GM23338 (cell line): ENCODE results near the gene PLEK. TPM values are rescaled to one million over a fixed set of nuclear protein-coding genes. Genes with fewer than 3 reads are reported as not detected.

Source experiments
- ATAC-seq: fragments of 200-7000 bp; cut with Tn5 transposase; 3 replicates; pipeline ENCODE4 v1.9.1; 2020
- DNase-seq: peaks from one replicate; pipeline ENCODE4 v3.0.0-alpha.2; 2015; ENCODE audit warnings: low spot score
- H2AFZ ChIP-seq: fragments of 200-600 bp; sonication (generic); 2 replicates; pipeline ENCODE4 v1.8.0; 2016; ENCODE audit warnings: antibody characterized with exemption, mild to moderate bottlenecking, moderate library complexity
- H3F3A ChIP-seq: fragments of 200-600 bp; sonication (generic); replicated peaks from 2 replicates; pipeline ENCODE4 v1.8.0; 2017; ENCODE audit warnings: antibody characterized with exemption, mixed run types, low read depth
- H3K27ac ChIP-seq: fragments of 200-600 bp; sonication (generic); 2 replicates; pipeline ENCODE4 v1.6.1; 2016; ENCODE audit warnings: low read depth
- H3K27me3 ChIP-seq: fragments of 200-600 bp; sonication (generic); 2 replicates; pipeline ENCODE4 v1.8.0; 2016; ENCODE audit warnings: mild to moderate bottlenecking, mixed run types, moderate library complexity; ENCODE audit not compliant: insufficient read depth
- H3K36me3 ChIP-seq: fragments of 200-600 bp; sonication (generic); 2 replicates; pipeline ENCODE4 v1.8.0; 2016; ENCODE audit warnings: mild to moderate bottlenecking; ENCODE audit not compliant: insufficient read depth
- H3K4me1 ChIP-seq: fragments of 200-600 bp; sonication (generic); 2 replicates; pipeline ENCODE4 v1.8.0; 2016; ENCODE audit warnings: mild to moderate bottlenecking, moderate library complexity; ENCODE audit not compliant: insufficient read depth
- H3K4me2 ChIP-seq: fragments of 200-600 bp; sonication (generic); 2 replicates; pipeline ENCODE4 v1.7.1; 2017; ENCODE audit warnings: mixed run types
- H3K4me3 ChIP-seq: fragments of 200-600 bp; sonication (generic); 2 replicates; pipeline ENCODE4 v1.6.1; 2016; ENCODE audit warnings: mixed run types
- H3K79me2 ChIP-seq: fragments of 200-600 bp; sonication (generic); replicated peaks from 2 replicates; pipeline ENCODE4 v1.8.0; 2017; ENCODE audit warnings: mild to moderate bottlenecking; ENCODE audit not compliant: insufficient read depth
- H3K9me2 ChIP-seq: fragments of 200-600 bp; sonication (generic); 2 replicates; pipeline ENCODE4 v1.8.0; 2017; ENCODE audit not compliant: insufficient read depth
- H4K20me1 ChIP-seq: fragments of 200-600 bp; sonication (generic); replicated peaks from 2 replicates; pipeline ENCODE4 v1.8.0; 2017; ENCODE audit warnings: mild to moderate bottlenecking; ENCODE audit not compliant: insufficient read depth
- H3K27ac Mint-ChIP-seq: 2 replicates; pipeline ENCODE4 v1.8.0; 2020; ENCODE audit warnings: inconsistent platforms, mild to moderate bottlenecking, moderate library complexity, mixed read lengths
- H3K27me3 Mint-ChIP-seq: 3 replicates; pipeline ENCODE4 v1.8.0; 2022; ENCODE audit warnings: low read depth, mild to moderate bottlenecking, moderate library complexity, mixed read lengths, inconsistent platforms; ENCODE audit not compliant: insufficient read depth, poor library complexity
- H3K36me3 Mint-ChIP-seq: 3 replicates; pipeline ENCODE4 v1.8.0; 2021; ENCODE audit warnings: low read depth, mild to moderate bottlenecking, inconsistent platforms, moderate library complexity, mixed read lengths
- H3K4me1 Mint-ChIP-seq: 3 replicates; pipeline ENCODE4 v1.8.0; 2020; ENCODE audit warnings: mild to moderate bottlenecking, inconsistent platforms, mixed read lengths
- H3K4me3 Mint-ChIP-seq: 3 replicates; pipeline ENCODE4 v1.8.0; 2021; ENCODE audit warnings: moderate library complexity, mild to moderate bottlenecking, inconsistent platforms, mixed read lengths
- H3K9me3 Mint-ChIP-seq: 3 replicates; pipeline ENCODE4 v1.8.0; 2020; ENCODE audit warnings: moderate library complexity, mild to moderate bottlenecking, inconsistent platforms, mixed read lengths
- EZH2 ChIP-seq: fragments of 200-600 bp; sonication (generic); IDR thresholded peaks from one replicate; pipeline ENCODE4 v1.8.0; 2017; ENCODE audit warnings: antibody characterized with exemption, mild to moderate bottlenecking, low read depth; ENCODE audit not compliant: unreplicated experiment
- polyA plus RNA-seq: library from polyadenylated mRNA; unstranded; fragments of >200 nt; fragmentation: Nextera tagmentation; extraction: Ambion mirVana; gene quantifications from 2 replicates; pipeline ENCODE4 v1.2.1, GENCODE V29; 2016
- total RNA-seq: library from RNA; depleted of rRNA; stranded (reverse); fragments of >200 nt; shearing (Covaris generic); gene quantifications from 2 replicates; pipeline ENCODE4 v1.2.3, GENCODE V29; 2014
- TF ChIP-seq, protein P1 (sequence below): fragments of 250-450 bp; sonication (Bioruptor Pico); IDR thresholded peaks from 2 replicates; pipeline ENCODE4 v1.5.0; 2020; ENCODE audit warnings: mild to moderate bottlenecking, moderate library complexity
- TF ChIP-seq, protein P2 (sequence below), 2 experiments: fragments of 200-600 bp in 1 of 2; sonication (generic) in 1 of 2; conservative IDR thresholded peaks; 2 replicates each; pipeline versions ENCODE4 v1.5.1 to v1.6.1; 2016 to 2017; ENCODE audit warnings: antibody characterized with exemption in 2 of 2, low read depth in 2 of 2, mild to moderate bottlenecking in 2 of 2, moderate library complexity in 1 of 2

PLEK gene
- total and polyA plus RNA-seq, 2 experiments from 2014 or later = 0.06 TPM; not detected in 1

DNA sequence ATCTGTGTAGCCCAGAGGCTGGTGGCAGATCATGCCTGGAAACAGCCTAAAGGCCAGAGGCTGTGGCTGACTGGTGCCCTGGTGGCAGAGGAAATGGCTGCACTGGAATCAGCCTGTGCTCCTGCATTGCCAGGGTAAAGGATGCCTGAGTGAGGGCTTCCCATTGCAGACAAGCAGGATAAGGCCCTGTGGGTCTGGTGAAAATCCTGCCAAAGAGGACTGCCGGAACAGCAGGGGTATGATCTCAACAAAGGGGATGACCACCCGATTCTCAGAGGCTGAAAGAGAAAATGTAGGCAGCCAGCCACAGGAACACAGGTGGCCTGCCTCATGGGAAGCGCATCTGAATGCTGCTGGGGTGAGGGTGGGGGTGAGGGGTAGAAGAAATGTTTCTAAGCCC is 53.8 kb downstream of the PLEK start:
- H3K4me3 Mint-ChIP-seq = no peak overlapping the region
- peaks cover 6% of the 10 kb centered on the region for H3K9me2 ChIP-seq
- TF ChIP-seq, protein P1, sequence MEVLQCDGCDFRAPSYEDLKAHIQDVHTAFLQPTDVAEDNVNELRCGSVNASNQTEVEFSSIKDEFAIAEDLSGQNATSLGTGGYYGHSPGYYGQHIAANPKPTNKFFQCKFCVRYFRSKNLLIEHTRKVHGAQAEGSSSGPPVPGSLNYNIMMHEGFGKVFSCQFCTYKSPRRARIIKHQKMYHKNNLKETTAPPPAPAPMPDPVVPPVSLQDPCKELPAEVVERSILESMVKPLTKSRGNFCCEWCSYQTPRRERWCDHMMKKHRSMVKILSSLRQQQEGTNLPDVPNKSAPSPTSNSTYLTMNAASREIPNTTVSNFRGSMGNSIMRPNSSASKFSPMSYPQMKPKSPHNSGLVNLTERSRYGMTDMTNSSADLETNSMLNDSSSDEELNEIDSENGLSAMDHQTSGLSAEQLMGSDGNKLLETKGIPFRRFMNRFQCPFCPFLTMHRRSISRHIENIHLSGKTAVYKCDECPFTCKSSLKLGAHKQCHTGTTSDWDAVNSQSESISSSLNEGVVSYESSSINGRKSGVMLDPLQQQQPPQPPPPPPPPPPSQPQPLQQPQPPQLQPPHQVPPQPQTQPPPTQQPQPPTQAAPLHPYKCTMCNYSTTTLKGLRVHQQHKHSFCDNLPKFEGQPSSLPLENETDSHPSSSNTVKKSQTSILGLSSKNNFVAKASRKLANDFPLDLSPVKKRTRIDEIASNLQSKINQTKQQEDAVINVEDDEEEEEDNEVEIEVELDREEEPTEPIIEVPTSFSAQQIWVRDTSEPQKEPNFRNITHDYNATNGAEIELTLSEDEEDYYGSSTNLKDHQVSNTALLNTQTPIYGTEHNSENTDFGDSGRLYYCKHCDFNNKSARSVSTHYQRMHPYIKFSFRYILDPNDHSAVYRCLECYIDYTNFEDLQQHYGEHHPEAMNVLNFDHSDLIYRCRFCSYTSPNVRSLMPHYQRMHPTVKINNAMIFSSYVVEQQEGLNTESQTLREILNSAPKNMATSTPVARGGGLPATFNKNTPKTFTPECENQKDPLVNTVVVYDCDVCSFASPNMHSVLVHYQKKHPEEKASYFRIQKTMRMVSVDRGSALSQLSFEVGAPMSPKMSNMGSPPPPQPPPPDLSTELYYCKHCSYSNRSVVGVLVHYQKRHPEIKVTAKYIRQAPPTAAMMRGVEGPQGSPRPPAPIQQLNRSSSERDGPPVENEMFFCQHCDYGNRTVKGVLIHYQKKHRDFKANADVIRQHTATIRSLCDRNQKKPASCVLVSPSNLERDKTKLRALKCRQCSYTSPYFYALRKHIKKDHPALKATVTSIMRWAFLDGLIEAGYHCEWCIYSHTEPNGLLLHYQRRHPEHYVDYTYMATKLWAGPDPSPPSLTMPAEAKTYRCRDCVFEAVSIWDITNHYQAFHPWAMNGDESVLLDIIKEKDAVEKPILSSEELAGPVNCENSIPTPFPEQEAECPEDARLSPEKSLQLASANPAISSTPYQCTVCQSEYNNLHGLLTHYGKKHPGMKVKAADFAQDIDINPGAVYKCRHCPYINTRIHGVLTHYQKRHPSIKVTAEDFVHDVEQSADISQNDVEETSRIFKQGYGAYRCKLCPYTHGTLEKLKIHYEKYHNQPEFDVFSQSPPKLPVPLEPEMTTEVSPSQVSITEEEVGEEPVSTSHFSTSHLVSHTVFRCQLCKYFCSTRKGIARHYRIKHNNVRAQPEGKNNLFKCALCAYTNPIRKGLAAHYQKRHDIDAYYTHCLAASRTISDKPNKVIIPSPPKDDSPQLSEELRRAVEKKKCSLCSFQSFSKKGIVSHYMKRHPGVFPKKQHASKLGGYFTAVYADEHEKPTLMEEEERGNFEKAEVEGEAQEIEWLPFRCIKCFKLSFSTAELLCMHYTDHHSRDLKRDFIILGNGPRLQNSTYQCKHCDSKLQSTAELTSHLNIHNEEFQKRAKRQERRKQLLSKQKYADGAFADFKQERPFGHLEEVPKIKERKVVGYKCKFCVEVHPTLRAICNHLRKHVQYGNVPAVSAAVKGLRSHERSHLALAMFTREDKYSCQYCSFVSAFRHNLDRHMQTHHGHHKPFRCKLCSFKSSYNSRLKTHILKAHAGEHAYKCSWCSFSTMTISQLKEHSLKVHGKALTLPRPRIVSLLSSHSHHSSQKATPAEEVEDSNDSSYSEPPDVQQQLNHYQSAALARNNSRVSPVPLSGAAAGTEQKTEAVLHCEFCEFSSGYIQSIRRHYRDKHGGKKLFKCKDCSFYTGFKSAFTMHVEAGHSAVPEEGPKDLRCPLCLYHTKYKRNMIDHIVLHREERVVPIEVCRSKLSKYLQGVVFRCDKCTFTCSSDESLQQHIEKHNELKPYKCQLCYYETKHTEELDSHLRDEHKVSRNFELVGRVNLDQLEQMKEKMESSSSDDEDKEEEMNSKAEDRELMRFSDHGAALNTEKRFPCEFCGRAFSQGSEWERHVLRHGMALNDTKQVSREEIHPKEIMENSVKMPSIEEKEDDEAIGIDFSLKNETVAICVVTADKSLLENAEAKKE = no peak
- TF ChIP-seq EZH2 = no peak
- TF ChIP-seq, protein P2, sequence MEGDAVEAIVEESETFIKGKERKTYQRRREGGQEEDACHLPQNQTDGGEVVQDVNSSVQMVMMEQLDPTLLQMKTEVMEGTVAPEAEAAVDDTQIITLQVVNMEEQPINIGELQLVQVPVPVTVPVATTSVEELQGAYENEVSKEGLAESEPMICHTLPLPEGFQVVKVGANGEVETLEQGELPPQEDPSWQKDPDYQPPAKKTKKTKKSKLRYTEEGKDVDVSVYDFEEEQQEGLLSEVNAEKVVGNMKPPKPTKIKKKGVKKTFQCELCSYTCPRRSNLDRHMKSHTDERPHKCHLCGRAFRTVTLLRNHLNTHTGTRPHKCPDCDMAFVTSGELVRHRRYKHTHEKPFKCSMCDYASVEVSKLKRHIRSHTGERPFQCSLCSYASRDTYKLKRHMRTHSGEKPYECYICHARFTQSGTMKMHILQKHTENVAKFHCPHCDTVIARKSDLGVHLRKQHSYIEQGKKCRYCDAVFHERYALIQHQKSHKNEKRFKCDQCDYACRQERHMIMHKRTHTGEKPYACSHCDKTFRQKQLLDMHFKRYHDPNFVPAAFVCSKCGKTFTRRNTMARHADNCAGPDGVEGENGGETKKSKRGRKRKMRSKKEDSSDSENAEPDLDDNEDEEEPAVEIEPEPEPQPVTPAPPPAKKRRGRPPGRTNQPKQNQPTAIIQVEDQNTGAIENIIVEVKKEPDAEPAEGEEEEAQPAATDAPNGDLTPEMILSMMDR (conservative IDR thresholded peaks at IDR 0.05; ENCODE audit: low read depth in 2 of 2) = peak in 1 of 2 experiments; percentile 25; a peak in 2 of 4 replicates
- H3K4me1 ChIP-seq = peaks cover 15% of the 10 kb centered on the region
- H3K79me2 ChIP-seq = no peaks in the 10 kb centered on the region
- 0 out of 2 replicates have a peak overlapping the region, but pooled peaks have one; percentile 18 for H3K4me2 ChIP-seq
- peaks cover 21% of the 10 kb centered on the region for H3K4me1 Mint-ChIP-seq
- H3K27me3 Mint-ChIP-seq = peaks cover 2% of the 10 kb centered on the region
- H3K27me3 ChIP-seq = no peaks in the 10 kb centered on the region
- DNase-seq (peak; percentile 37), ATAC-seq (peak; percentile 94)
- no peak overlapping the region for H3K4me3 ChIP-seq
- H3K27ac ChIP-seq = no peak overlapping the region
- H4K20me1 ChIP-seq = no peaks in the 10 kb centered on the region
- H3K9me3 Mint-ChIP-seq = no peaks in the 10 kb centered on the region; the same call in 2 of the 3 replicates
- no peaks in the 10 kb centered on the region for H3K36me3 ChIP-seq
- no peaks in the 10 kb centered on the region; the same call in 2 of the 3 replicates for H3K36me3 Mint-ChIP-seq
- H3F3A ChIP-seq = no peaks in the 10 kb centered on the region
- peak overlapping the region; percentile 28; the same call in 1 of the 2 replicates for H3K27ac Mint-ChIP-seq
- peak overlapping the region; percentile 91 for H2AFZ ChIP-seq
